OCI-LY7 (cell line): Measurements from ENCODE around the gene BCAS4. TPM values are rescaled to one million over a fixed set of nuclear protein-coding genes. Genes with fewer than 3 reads are reported as not detected.

ENCODE experiments used
- BruUV-seq: library from RNA; stranded (reverse); fragments of 400-500 nt; replicated peaks from 2 replicates; lab custom pipeline; 2021; lab: Mats Ljungman, UMichigan
- CTCF ChIA-PET: fragments of 300-600 bp; sonication (Branson Sonifier 250); formaldehyde crosslinking; loops from one replicate; lab custom pipeline; 2022; ENCODE audit warnings: antibody characterized with exemption; ENCODE audit not compliant: unreplicated experiment; lab: Charles Lee
- POLR2A ChIA-PET: fragments of 300-600 bp; sonication (Branson Sonifier 250); formaldehyde crosslinking; loops from one replicate; lab custom pipeline; 2022; ENCODE audit warnings: antibody characterized with exemption; lab: Charles Lee
- DNase-seq: peaks from one replicate; pipeline ENCODE4 v3.0.0-alpha.2; 2015; ENCODE audit warnings: low spot score
- H2AFZ ChIP-seq: fragments of 200-600 bp; sonication (generic), shearing (Covaris generic); 2 replicates; pipeline ENCODE4 v1.6.1; 2014; ENCODE audit warnings: mild to moderate bottlenecking, antibody characterized with exemption, low read length, moderate library complexity
- H3K27ac ChIP-seq: fragments of 200-600 bp; sonication (generic); 2 replicates; pipeline ENCODE4 v1.5.1; 2014; ENCODE audit warnings: mixed run types, low read depth, mild to moderate bottlenecking, moderate library complexity, low read length, inconsistent platforms; ENCODE audit not compliant: poor library complexity, severe bottlenecking
- H3K36me3 ChIP-seq: fragments of 200-600 bp; sonication (generic); 2 replicates; pipeline ENCODE4 v1.6.1; 2014; ENCODE audit warnings: mild to moderate bottlenecking, antibody characterized with exemption, low read length, moderate library complexity, mixed read lengths; ENCODE audit not compliant: insufficient read depth
- H3K4me1 ChIP-seq: fragments of 200-600 bp; sonication (generic); 2 replicates; pipeline ENCODE4 v1.5.1; 2014; ENCODE audit warnings: mild to moderate bottlenecking, low read length; ENCODE audit not compliant: insufficient read depth, poor library complexity, severe bottlenecking
- H3K4me2 ChIP-seq: fragments of 200-600 bp; sonication (generic); 2 replicates; pipeline ENCODE4 v1.6.1; 2014; ENCODE audit warnings: mild to moderate bottlenecking, low read length
- H3K4me3 ChIP-seq: fragments of 200-600 bp; sonication (generic); 2 replicates; pipeline ENCODE4 v1.5.1; 2014; ENCODE audit warnings: mild to moderate bottlenecking, low read depth, low read length; ENCODE audit not compliant: poor library complexity, severe bottlenecking
- H3K79me2 ChIP-seq: fragments of 200-600 bp; sonication (generic); 2 replicates; pipeline ENCODE4 v1.6.1; 2016; ENCODE audit warnings: low read depth, mild to moderate bottlenecking, low read length, moderate library complexity, mixed read lengths; ENCODE audit not compliant: insufficient read depth
- H3K9me2 ChIP-seq: fragments of 200-600 bp; sonication (generic); 2 replicates; pipeline ENCODE4 v1.6.1; 2016; ENCODE audit warnings: mild to moderate bottlenecking, low read length, mixed read lengths; ENCODE audit not compliant: insufficient read depth
- H3K9me3 ChIP-seq: fragments of 200-600 bp; sonication (generic); 2 replicates; pipeline ENCODE4 v1.6.1; 2014; ENCODE audit warnings: mild to moderate bottlenecking, mixed run types, low read length, mixed read lengths
- H4K20me1 ChIP-seq: fragments of 200-600 bp; sonication (generic); 2 replicates; pipeline ENCODE4 v1.6.1; 2014; ENCODE audit warnings: mild to moderate bottlenecking, antibody characterized with exemption, low read length, moderate library complexity, mixed read lengths; ENCODE audit not compliant: insufficient read depth
- CTCF ChIP-seq: fragments of 200-600 bp; sonication (generic); conservative IDR thresholded peaks from 2 replicates; pipeline ENCODE4 v1.5.1; 2014; ENCODE audit warnings: mild to moderate bottlenecking, antibody characterized with exemption, low read length, moderate library complexity, mixed read lengths
- EZH2phosphoT487 ChIP-seq: fragments of 200-600 bp; sonication (generic); IDR thresholded peaks from 2 replicates; pipeline ENCODE4 v1.6.1; 2018; ENCODE audit warnings: low read depth, borderline replicate concordance, mild to moderate bottlenecking, mixed run types, antibody characterized with exemption, low read length, moderate library complexity, mixed read lengths
- intact Hi-C: fragments of 100-400 bp; cut with micrococcal nuclease; formaldehyde crosslinking; loops from one replicate; pipeline ENCODE4 v1.10.0; 2022; ENCODE audit not compliant: unreplicated experiment
- total RNA-seq, 2 experiments: library from RNA; depleted of rRNA in 1 of 2; stranded (reverse); fragments of >200 nt in 1 of 2; shearing (Covaris generic) in 1 of 2; gene quantifications; 2 replicates each; pipeline ENCODE4 v1.2.3, GENCODE V29; 2014 to 2022

Gene BCAS4
- total RNA-seq, 2 experiments from 2014 or later = 173 to 181 TPM

GRCh38 chr20:50754420-50754819, 40.4 kb upstream of the BCAS4 start:
- H3K4me2 ChIP-seq = no peak overlapping the region
- intact Hi-C loops = no loop called here

GRCh38 chr20:50756447-50756846, 38.4 kb upstream of the BCAS4 start:
- Histone ChIP-seq H2AFZ (no peak overlapping the region), H4K20me1 (no peaks in the 10 kb centered on the region), H3K4me1 (no peaks in the 10 kb centered on the region), H3K4me2 (no peak overlapping the region), H3K4me3 (no peak overlapping the region), H3K9me2 (no peaks in the 10 kb centered on the region), H3K79me2 (peaks cover 6% of the 10 kb centered on the region; the same call in 1 of the 2 replicates), H3K27ac (no peak overlapping the region), H3K36me3 (no peaks in the 10 kb centered on the region), H3K9me3 (no peaks in the 10 kb centered on the region)
- intact Hi-C loops = no loop called here
- ChIA-PET POLR2A (no interaction called here), CTCF (no interaction called here)
- DNase-seq = no peak
- TF ChIP-seq CTCF (no peak), EZH2phosphoT487 (no peak)
- no TSS peak for BruUV-seq

More at GRCh38 chr20:50754420-50754819, 40.4 kb upstream of the BCAS4 start:
- Histone ChIP-seq H3K9me2 (no peaks in the 10 kb centered on the region), H3K36me3 (peaks cover 9% of the 10 kb centered on the region; the same call in 1 of the 2 replicates), H3K9me3 (no peaks in the 10 kb centered on the region), H2AFZ (no peak overlapping the region), H3K4me3 (no peak overlapping the region), H4K20me1 (no peaks in the 10 kb centered on the region), H3K79me2 (no peaks in the 10 kb centered on the region), H3K27ac (no peak overlapping the region), H3K4me1 (no peaks in the 10 kb centered on the region)
- no TSS peak for BruUV-seq
- ChIA-PET CTCF (no interaction called here), POLR2A (no interaction called here)
- no peak for DNase-seq
- TF ChIP-seq EZH2phosphoT487 (no peak), CTCF (no peak)

- no peak overlapping the region for H3K27ac ChIP-seq
- peaks cover 15% of the 10 kb centered on the region; the same call in 1 of the 2 replicates for H3K79me2 ChIP-seq
- H3K4me1 ChIP-seq = no peaks in the 10 kb centered on the region
- no peaks in the 10 kb centered on the region for H3K9me2 ChIP-seq
- intact Hi-C loops = no loop called here
- TF ChIP-seq EZH2phosphoT487 = no peak
- no peak for TF ChIP-seq CTCF
- no TSS peak for BruUV-seq
- no peak for DNase-seq
- ChIA-PET CTCF (no interaction called here), POLR2A (no interaction called here)
- no peaks in the 10 kb centered on the region for H4K20me1 ChIP-seq
- H3K9me3 ChIP-seq = no peaks in the 10 kb centered on the region
- no peak overlapping the region for H3K4me3 ChIP-seq
- H3K36me3 ChIP-seq = no peaks in the 10 kb centered on the region
- H2AFZ ChIP-seq = no peak overlapping the region
- no peak overlapping the region for H3K4me2 ChIP-seq
Observed at GRCh38 chr20:50758469-50758868, 36.4 kb upstream of the BCAS4 start.
